Measurements from ENCODE around the gene ATL3.

- no peak for TF ChIP-seq POLR2A (IDR thresholded peaks at IDR 0.05)
- TF ChIP-seq CTCF (IDR thresholded peaks at IDR 0.05) = no peak
These were observed 75.9 kb downstream of the ATL3 start for GRCh38 chr11:63595296-63595695.

Measured in body of pancreas (tissue), 4 donors.